GM21528 (cell line): ENCODE measurements around the gene TSPAN5.

Experiments used
- ATAC-seq: cut with Tn5 transposase; IDR thresholded peaks from one replicate; pipeline ENCODE4 v1.9.1; 2021; ENCODE audit warnings: mild to moderate bottlenecking, moderate library complexity; ENCODE audit not compliant: unreplicated experiment, low FRiP score

Gene TSPAN5

DNA sequence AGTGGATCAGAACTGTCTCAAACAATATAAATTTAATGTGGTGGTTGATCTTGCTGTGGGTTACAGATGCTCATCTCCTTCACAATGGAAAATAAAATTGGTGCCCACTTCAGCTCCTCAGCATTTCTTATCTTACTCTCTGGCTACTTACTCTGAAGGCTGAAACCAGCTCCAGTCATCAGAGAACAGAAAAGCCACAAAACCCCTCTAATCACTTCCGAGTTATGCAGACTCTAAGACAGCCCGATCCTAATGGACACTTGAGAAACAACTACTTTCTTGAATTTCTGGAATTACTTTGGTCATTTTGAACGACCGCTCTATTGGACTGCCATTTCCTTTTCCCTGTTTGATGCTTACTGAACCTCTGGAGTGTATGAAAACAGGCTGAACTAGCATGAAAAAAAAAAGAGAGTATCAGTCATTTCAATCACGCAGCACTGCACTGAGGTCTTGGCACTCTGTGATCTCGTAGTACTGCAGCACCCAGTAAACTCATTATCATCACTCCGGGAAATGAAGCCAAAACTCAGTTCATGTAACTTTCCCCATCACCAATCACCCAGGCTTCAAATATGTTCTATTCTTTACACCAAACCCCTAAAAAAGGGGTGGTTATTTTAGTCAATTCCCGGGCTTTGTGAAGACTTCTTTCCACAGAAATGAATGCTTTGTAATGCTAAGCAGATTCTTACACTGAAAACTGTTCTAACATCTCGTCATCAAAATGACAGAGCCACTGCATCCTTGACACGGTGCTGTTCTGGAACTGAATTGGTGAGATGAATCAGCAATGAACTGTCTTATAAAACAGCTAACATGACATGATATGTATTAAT is 54.5 kb downstream of the TSPAN5 start:
- ATAC-seq: no peak

DNA sequence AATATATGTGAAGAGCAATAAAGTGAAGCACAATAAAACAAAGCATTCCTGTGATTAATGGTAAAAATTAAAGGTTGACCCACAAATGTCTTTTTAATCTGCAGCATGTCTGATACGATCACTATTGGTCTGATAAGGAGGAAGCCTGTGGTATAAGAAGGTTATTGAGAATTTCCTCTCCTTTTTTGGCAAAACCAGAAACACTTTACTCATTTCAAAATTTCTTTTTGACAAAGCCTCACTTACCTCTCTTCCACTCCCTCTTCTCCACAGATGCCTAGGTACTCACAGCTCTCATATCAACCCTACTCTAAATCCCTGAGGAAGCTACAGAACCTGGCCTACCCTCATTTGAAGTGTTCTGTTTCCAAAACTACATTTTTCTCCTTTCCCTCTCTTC is 56.1 kb downstream of the TSPAN5 start:
- no peak for ATAC-seq

- no peak for ATAC-seq
Measured at GRCh38 chr4:98601708-98602107, 56.7 kb downstream of the TSPAN5 start.

GRCh38 chr4:98599617-98600205 is 58.7 kb downstream of the TSPAN5 start:
- ATAC-seq: no peak

DNA sequence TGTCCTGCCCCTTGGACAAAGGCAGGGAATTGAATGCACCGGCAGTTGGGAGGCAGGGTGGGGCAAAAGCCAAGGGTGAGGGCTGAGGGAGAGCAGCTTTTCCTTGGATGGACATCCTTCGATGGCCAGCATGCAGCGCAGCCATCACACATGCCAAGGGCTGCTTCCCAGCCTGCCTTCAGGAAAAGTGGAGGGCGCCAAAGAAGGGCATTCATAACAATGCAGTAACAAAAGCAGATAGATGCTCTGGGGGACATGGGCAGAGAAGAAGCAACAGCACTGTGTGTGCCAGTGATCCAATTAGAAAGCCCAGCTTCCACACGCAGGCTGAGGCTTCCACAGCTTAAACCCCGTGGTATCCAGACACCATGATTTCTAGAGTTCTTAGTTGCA is 71.5 kb downstream of the TSPAN5 start:
- ATAC-seq: no peak

- no peak for ATAC-seq
Measured at GRCh38 chr4:98586291-98586961, 72.0 kb downstream of the TSPAN5 start.

GRCh38 chr4:98585596-98585995 is 72.8 kb downstream of the TSPAN5 start:
- no peak for ATAC-seq

GRCh38 chr4:98584265-98584664 is 74.1 kb downstream of the TSPAN5 start:
- ATAC-seq: no peak

GRCh38 chr4:98583265-98583664 is 75.1 kb downstream of the TSPAN5 start:
- no peak for ATAC-seq

DNA sequence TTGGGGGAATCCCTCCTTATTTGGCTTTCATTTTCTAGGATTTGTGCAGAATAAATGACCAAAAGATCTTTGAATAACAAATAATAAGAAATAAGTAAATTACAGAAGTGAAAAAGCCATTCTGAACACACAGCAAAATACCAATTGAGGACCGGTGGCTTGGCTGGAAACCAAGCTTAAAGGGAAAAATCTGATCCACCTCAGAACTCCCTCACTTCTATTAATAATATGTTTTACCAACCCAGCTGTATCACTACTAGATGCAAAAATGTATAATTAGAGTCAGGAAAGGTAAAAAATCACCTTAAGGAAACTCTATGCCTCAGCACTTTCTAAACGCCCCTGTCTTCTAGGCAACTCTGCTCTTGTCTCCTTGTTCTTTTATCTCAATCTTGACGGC is 77.3 kb downstream of the TSPAN5 start:
- no peak for ATAC-seq

DNA sequence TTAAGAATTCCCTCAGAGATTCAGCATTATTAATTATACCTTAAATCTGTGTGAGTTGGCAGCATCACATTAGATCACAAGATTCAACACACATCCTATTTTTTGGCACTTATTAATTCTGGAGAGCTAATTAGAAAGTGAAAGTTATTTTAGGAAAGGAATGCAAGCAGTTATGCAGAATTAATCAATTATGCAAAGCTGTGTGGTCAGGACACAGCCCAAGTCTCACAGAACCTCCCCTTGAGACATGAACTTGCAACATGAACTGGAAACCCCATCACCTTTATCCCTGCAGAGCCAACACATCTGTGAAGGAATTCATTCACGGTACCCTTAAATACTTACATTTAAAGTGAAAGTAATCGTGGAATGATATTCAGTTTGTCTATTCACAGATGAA is 80.5 kb downstream of the TSPAN5 start:
- no peak for ATAC-seq

- ATAC-seq: no peak
Measured at GRCh38 chr4:98574816-98575215, 83.6 kb downstream of the TSPAN5 start.

DNA sequence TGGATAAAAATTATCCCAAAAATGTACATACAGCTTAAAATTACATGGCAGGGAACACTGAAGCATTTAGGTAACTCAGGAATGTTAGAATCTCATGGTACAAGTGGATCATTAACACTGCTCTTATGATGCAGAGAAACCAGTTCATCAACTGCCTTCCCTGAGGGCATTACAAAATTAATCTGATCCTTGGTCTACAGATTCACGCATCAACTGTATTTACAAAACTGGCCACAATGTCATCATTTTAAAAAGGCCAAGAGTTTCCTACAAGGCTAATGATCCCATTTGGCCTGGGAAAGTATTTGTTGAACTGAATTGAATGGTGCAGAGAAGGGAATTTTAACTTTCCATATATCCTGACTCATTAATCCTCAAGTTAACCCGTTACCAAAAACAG is 84.6 kb downstream of the TSPAN5 start:
- no peak for ATAC-seq

GRCh38 chr4:98572697-98573096 is 85.7 kb downstream of the TSPAN5 start:
- no peak for ATAC-seq

DNA sequence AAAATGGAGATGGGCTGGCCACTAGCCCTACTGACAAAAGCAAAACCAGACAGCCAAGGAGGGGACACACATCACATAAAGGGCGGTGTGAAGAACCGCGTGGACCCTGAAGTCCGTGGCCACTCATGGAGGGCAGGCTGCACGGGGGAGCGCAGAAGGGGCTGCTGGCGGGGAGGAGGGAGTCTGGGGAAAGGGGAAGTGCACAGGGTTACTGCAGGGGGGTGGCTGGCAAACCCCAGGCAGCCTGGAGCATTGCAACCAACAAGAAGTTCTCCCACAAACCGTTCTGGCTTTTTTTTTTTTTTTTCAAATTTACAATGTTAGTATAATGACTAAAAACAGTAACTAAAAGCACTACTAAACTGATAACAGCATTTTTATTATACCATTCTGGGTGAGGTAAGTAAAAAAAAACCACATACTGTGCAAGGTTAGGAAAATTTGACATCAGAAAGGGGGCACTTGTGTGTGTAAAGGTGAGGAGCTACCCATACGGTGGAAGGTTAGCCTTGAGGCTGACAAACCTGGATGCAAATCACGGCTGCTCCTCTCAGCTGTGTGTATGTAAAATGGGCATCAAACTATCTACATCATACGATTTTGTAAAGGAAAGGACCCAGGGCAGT is 87.1 kb downstream of the TSPAN5 start:
- no peak for ATAC-seq

- ATAC-seq: no peak
Measured at GRCh38 chr4:98570151-98570797, 88.1 kb downstream of the TSPAN5 start.

DNA sequence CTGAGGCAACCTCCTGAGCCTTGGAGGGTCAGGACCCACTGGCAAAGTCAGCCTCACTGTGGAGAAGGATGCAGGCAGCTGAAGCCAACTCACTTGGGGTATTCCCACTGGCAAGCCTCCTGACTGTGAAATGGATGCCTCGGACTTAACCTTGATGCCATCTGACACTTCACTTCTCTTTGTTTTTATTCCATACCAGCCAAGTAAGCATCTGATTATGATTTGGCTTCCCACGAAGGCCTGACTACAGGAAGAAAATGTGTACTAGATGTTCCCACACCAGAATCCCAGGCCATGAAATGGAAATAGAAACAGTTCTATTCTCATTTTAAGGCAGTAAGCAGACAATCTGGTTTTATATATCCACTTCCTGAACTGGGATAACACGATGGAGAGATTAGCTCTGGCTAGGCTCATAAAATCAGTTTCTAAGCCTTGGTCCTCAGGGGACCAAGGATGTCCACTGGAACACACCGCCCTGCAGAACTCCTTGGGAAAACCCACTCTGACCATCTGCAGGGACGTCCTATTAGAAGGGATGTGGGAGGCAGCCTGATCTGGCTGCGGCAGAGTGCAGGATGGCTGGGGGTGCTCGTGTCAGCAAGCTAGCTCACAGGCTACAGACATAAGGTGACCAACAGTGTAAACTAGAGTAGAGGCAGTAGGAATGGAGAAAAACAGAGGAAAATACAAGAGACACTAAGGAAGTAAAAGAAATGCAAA is 89.3 kb downstream of the TSPAN5 start:
- ATAC-seq: no peak

GRCh38 chr4:98567611-98568010 is 90.8 kb downstream of the TSPAN5 start:
- ATAC-seq: no peak

DNA sequence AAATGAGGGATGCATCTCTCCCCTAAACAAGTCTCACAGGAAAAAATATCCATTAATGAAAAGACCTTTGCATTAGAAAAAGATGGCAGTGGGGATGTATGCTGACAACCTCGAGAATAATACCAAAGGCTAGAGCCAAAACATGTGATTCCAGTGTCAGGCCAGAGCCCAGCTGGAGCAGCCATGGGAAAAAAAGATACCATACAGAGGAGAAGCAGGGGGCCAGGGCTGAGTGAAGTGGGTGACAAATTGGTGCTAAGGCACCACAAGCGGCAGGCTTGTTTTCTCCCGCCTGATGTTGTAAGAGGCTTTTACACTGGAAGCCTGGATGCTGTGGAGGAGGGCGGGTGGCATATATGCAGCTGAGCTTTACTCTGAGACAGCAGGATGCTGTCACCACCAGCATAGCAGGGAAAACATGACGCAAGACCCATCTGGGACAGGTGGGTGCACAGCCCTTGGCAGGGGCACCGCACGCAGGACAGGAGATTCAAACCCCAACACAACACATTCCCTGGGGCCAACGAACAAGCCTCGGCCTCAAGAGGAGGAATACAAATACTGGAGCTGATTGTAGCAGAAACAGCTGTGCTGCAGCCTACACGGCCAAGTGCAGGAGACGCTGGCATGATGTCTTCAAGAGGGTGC is 91.9 kb downstream of the TSPAN5 start:
- no peak for ATAC-seq
